B cell (primary cell): ENCODE measurements around the gene TRABD2B.

Experiments used
- CTCF ChIP-seq: fragments of 200-600 bp; IDR thresholded peaks from one replicate; pipeline ENCODE4 v1.8.0; 2022; ENCODE audit warnings: antibody characterized with exemption, mild to moderate bottlenecking
- EZH2 ChIP-seq: IDR thresholded peaks from 2 replicates; pipeline ENCODE4 v1.6.1; 2012; ENCODE audit warnings: borderline replicate concordance, low read depth, mild to moderate bottlenecking, moderate library complexity, low read length; ENCODE audit not compliant: insufficient read depth, poor library complexity, severe bottlenecking

- TF ChIP-seq CTCF (no peak), EZH2 (no peak)
Observed at GRCh38 chr1:47711184-47711847, 285.9 kb downstream of the TRABD2B start.
